Measurements from ENCODE around the gene WDR1. TPM values are rescaled to one million over a fixed set of nuclear protein-coding genes. Genes with fewer than 3 reads are reported as not detected.

The WDR1 gene
- total RNA-seq, 2 experiments from 2014 or later = 371 to 372 TPM

DNA sequence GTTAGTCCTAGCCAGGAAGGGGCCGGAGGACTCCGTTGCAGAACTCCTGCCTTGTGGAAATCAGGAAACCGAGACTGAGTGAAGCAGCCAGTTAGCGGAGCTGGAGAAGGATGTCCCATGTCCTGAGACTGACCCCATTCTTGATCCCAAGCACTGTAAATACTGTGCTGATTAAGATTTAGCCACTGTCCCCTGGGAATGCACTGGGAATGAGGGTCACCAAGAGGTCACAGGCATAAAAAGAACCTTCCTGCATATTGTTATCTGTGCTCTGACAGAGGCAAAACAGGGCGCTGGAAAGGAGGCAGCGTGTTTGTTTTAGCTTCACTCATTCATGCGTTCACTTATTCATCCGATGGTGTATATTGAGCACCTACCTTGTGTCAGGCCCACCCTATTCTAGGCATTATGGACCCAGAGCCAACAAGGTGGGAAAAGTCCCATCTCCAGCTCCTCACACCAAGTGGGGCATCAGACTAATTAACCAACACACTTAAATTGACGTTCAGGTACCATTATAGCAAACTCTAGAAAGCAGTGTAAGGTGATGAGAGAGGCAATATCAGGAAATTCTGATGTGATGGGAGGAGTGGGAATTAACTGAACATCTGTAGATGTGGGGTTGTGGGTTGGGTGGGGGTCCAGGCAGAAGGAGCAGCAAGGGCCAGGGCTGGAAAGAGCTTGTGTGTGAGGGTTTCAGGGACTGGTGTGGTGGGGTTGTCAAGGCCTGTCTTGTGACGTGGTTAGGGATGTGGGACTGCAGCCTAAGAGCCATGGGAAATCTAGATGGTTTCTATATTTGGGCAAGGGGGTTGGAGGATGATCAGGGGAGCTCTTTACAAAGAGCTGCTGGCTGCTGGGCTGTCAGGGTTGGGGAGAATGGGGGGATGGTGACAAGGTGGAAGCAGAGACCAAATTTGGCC, 84.7 kb downstream of the WDR1 start:
- POLR2A ChIA-PET = no interaction called here
- DNase-seq = no peak
- no peaks in the 10 kb centered on the region for H3K36me3 Mint-ChIP-seq
- no peak overlapping the region for H3K4me3 Mint-ChIP-seq
- peaks cover 18% of the 10 kb centered on the region for H3K4me1 Mint-ChIP-seq
- peaks cover 6% of the 10 kb centered on the region for H3K27me3 Mint-ChIP-seq
- H3K27ac Mint-ChIP-seq = no peak overlapping the region
- no peaks in the 10 kb centered on the region for H3K9me3 Mint-ChIP-seq
- no peak for ATAC-seq (ENCODE audit: low read depth)

DNA sequence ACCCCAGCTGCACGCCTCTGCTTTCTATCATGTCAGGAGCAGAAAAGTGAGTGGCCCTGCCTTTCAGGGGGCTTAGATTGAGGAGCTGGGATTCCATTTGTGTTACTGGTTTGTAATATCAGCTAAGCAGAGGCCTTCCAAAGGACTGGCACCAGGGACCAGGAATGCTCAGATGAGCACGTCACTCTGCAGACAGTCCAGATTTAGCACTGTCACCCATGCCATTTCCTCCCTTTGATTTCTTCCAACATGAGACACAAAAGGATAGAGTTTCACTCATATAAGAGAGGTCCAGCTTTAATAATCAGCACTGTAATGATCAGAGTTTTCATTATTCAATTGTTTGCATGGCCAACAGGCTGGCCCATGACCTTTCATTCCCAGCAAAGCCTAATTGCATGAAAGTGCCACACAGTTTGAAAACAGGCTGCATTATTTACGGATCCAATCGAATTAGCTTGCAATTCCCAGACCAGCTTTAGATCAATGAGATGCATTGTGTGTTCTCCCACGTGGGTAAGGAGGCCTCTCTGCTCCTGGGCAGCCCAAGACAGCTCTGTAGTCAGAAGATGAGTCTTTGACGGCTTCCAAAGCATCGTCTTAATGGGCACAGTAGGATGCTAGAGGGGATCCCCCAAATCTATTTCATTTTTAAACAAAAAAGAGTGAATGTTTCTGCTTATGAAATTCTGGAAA, 85.5 kb downstream of the WDR1 start:
- Mint-ChIP-seq H3K9me3 (no peaks in the 10 kb centered on the region), H3K36me3 (no peaks in the 10 kb centered on the region), H3K27me3 (peaks cover 7% of the 10 kb centered on the region), H3K4me1 (peaks cover 18% of the 10 kb centered on the region), H3K27ac (no peak overlapping the region), H3K4me3 (no peak overlapping the region)
- ATAC-seq (ENCODE audit: low read depth) (no peak), DNase-seq (no peak)
- POLR2A ChIA-PET = no interaction called here

DNA sequence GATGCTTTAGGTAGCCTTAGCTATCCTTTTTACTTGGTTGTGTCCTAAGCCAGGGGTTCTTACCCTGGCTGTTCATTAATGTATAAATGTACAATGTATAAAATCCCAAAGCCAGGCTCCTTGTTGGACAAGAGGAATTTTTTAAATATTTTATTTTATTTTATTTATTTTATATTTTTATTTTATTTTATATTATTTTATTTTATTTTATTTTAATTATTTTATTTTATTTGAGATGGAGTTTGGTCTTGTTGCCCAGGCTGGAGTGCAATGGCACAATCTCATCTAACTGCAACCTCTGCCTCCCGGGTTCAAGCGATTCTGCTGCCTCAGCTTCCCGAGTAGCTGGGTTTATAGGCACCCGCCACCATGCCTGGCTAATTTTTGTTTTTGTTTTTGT, 87.2 kb downstream of the WDR1 start:
- H3K36me3 Mint-ChIP-seq = no peaks in the 10 kb centered on the region
- no peak overlapping the region for H3K27ac Mint-ChIP-seq
- DNase-seq (no peak), ATAC-seq (ENCODE audit: low read depth) (no peak)
- peaks cover 14% of the 10 kb centered on the region for H3K27me3 Mint-ChIP-seq
- POLR2A ChIA-PET = no interaction called here
- no peaks in the 10 kb centered on the region for H3K9me3 Mint-ChIP-seq
- H3K4me3 Mint-ChIP-seq = no peak overlapping the region
- H3K4me1 Mint-ChIP-seq = peaks cover 18% of the 10 kb centered on the region

DNA sequence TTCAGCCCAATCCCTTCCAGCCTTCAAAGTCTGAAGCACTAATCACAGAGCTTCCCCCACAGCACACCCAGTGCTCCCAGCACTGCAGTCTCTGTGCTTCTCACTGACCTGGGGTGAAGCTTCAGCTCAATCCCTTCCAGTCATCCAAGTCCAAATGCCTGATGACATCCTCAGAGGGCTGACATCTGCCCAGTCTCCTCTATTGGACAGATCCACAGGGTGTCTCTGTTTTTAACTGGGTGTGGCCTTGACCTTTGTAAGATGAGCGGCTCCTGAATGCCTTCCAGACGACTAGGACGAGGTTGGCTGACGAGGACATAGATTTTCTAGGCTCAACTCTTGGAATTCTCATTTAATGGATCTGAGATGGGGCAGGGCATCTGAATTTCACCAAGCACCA, 87.7 kb downstream of the WDR1 start:
- ATAC-seq (ENCODE audit: low read depth) (no peak), DNase-seq (no peak)
- H3K36me3 Mint-ChIP-seq = no peaks in the 10 kb centered on the region
- H3K9me3 Mint-ChIP-seq = no peaks in the 10 kb centered on the region
- peaks cover 17% of the 10 kb centered on the region for H3K4me1 Mint-ChIP-seq
- H3K4me3 Mint-ChIP-seq = no peak overlapping the region
- H3K27ac Mint-ChIP-seq = no peak overlapping the region
- peaks cover 14% of the 10 kb centered on the region for H3K27me3 Mint-ChIP-seq
- POLR2A ChIA-PET = no interaction called here

DNA sequence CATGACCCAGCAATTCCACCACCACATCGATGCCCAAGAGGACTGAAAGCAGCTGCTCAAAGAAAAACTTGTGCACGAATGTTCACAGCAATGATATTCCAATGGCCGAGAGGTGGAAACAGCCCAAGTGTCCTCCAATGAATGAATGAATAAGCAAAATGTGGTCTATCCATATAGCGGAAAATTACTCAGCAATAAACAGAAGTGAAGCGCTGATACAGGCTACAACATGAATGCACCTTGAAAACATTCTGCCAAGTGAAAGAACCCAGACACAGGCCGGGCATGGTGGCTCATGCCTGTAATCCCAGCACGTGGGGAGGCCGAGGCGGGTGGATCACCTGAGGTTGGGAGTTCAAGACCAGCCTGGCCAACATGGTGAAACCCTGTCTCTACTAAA, 90.1 kb downstream of the WDR1 start:
- ATAC-seq (ENCODE audit: low read depth) (no peak), DNase-seq (no peak)
- H3K9me3 Mint-ChIP-seq = no peaks in the 10 kb centered on the region
- no peak overlapping the region for H3K4me3 Mint-ChIP-seq
- peaks cover 14% of the 10 kb centered on the region for H3K27me3 Mint-ChIP-seq
- H3K27ac Mint-ChIP-seq = no peak overlapping the region
- H3K4me1 Mint-ChIP-seq = no peaks in the 10 kb centered on the region
- POLR2A ChIA-PET = no interaction called here
- H3K36me3 Mint-ChIP-seq = no peaks in the 10 kb centered on the region

DNA sequence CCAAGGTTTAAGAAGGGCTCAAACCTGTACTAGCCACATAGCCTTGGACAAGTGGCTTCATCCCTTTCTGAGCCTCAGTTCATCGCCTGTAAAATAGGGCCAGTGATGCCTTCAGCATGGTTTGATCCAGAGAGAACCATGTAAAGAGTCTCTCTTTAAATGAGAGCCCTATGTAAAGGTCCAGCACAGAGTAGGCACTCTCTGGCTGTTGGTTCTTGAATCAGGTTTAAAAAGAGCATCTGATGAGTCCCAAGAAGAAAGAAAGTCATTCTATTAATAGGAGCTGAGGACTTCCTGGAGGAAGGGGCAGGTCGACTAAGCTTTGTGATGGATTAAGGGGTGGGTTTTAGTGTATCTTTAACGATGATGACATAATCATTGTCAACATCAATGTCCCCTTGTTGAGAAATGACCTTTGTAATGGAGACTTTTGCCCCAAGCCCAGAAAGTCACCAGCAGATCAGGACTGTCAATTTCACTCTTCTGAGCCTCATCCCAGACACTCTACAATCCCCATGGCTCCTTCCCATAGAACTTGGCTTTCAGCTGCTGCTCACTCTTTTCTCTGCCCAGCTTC, 91.3 kb downstream of the WDR1 start:
- no peaks in the 10 kb centered on the region for H3K4me1 Mint-ChIP-seq
- H3K36me3 Mint-ChIP-seq = no peaks in the 10 kb centered on the region
- no peak overlapping the region for H3K27ac Mint-ChIP-seq
- no peaks in the 10 kb centered on the region for H3K9me3 Mint-ChIP-seq
- POLR2A ChIA-PET = no interaction called here
- H3K27me3 Mint-ChIP-seq = peaks cover 14% of the 10 kb centered on the region
- ATAC-seq (ENCODE audit: low read depth) (no peak), DNase-seq (no peak)
- H3K4me3 Mint-ChIP-seq = no peak overlapping the region

Small RNAs within 50 kb of the gene (microRNA-seq; reads per million reads assigned to microRNA genes)
- not detected for gene MIR3138

Other genes starting within 250 kb of the WDR1 start
- 1 to 10 TPM in 1 of 2 experiments, under 1 TPM in 1; 0.77 to 1.6 TPM for gene SLC2A9, start 95.3 kb downstream of the WDR1 start, total RNA-seq